ENCODE results near the gene COL6A1.

COL6A1 gene

GRCh38 chr21:46048926-46049889 is 67.6 kb downstream of the COL6A1 start:
- no peak overlapping the region for H2AFZ ChIP-seq (ENCODE audit: low read depth)
- H3K27me3 ChIP-seq (ENCODE audit: insufficient read depth, low read depth), result peaks cover 60% of the 10 kb centered on the region
- no peaks in the 10 kb centered on the region for H3K79me2 ChIP-seq (ENCODE audit: insufficient read depth, low read depth)
- no peaks in the 10 kb centered on the region for H3K4me1 ChIP-seq (ENCODE audit: low read depth, poor library complexity, severe bottlenecking)
- H3K4me2 ChIP-seq, result no peak overlapping the region
- no peak overlapping the region for H3K27ac ChIP-seq
- no peak overlapping the region for H3K4me3 ChIP-seq (IDR thresholded peaks at IDR 0.05; ENCODE audit: insufficient read depth, low read depth, low read length)
- TF ChIP-seq CTCF (conservative IDR thresholded peaks at IDR 0.05; ENCODE audit: low read depth, low read length), result no peak
- no peaks in the 10 kb centered on the region for H4K20me1 ChIP-seq (ENCODE audit: insufficient read depth)
- no peak overlapping the region for H3K9ac ChIP-seq
- no peaks in the 10 kb centered on the region for H3K36me3 ChIP-seq (ENCODE audit: insufficient read depth)

DNA sequence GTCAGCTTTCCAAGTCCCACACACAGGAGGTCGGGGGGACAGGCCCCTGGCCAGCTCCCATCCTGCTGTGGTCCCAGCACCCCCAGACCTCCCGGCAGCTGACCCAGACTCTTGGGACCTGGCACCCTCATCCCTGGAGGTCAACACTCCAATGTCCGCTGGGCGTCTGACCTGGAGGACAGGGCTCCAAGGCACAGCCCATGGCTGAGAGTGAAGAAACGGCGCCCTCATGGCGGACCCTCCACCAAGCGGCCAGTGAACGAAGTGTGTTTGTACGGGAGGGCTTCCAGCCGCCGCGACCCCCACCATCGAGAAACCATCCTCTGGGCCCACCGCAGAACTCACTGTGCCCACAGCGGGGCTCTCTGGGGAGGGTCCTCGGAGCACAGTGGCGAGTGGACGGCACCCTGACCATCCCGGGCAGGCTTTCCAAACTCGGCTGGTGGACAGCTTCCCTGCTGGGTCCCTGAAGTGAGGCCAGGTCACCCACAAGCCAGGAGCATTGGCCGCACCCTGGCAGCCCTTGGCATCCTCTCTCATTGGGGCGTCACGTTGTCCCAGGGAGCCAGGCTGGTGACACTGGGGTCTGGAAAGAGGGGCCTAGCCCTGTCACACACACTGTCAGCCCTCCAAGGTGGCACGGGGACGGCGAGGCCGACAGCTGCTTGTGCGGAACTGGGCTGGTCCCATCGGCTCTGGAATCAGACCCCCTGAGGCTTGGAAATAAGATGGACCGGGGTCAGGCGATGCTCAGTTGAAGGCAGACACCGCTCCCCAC is 68.5 kb downstream of the COL6A1 start:
- Histone ChIP-seq H3K36me3 (ENCODE audit: insufficient read depth) (no peaks in the 10 kb centered on the region), H3K4me2 (no peak overlapping the region), H3K27ac (no peak overlapping the region), H3K79me2 (ENCODE audit: insufficient read depth, low read depth) (no peaks in the 10 kb centered on the region), H3K27me3 (ENCODE audit: insufficient read depth, low read depth) (peaks cover 52% of the 10 kb centered on the region), H3K4me1 (ENCODE audit: low read depth, poor library complexity, severe bottlenecking) (no peaks in the 10 kb centered on the region), H3K4me3 (IDR thresholded peaks at IDR 0.05; ENCODE audit: insufficient read depth, low read depth, low read length) (no peak overlapping the region), H3K9ac (no peak overlapping the region), H4K20me1 (ENCODE audit: insufficient read depth) (no peaks in the 10 kb centered on the region), H2AFZ (ENCODE audit: low read depth) (no peak overlapping the region)
- TF ChIP-seq CTCF (conservative IDR thresholded peaks at IDR 0.05; ENCODE audit: low read depth, low read length), result no peak

- H3K27ac ChIP-seq, result no peak overlapping the region
- H3K36me3 ChIP-seq (ENCODE audit: insufficient read depth), result no peaks in the 10 kb centered on the region
- no peaks in the 10 kb centered on the region for H3K79me2 ChIP-seq (ENCODE audit: insufficient read depth, low read depth)
- H3K9ac ChIP-seq, result no peak overlapping the region
- TF ChIP-seq CTCF (conservative IDR thresholded peaks at IDR 0.05; ENCODE audit: low read depth, low read length), result no peak
- H3K4me3 ChIP-seq (IDR thresholded peaks at IDR 0.05; ENCODE audit: insufficient read depth, low read depth, low read length), result no peak overlapping the region
- H3K27me3 ChIP-seq (ENCODE audit: insufficient read depth, low read depth), result peaks cover 45% of the 10 kb centered on the region
- no peaks in the 10 kb centered on the region for H3K4me1 ChIP-seq (ENCODE audit: low read depth, poor library complexity, severe bottlenecking)
- H3K4me2 ChIP-seq, result no peak overlapping the region
- no peaks in the 10 kb centered on the region for H4K20me1 ChIP-seq (ENCODE audit: insufficient read depth)
- H2AFZ ChIP-seq (ENCODE audit: low read depth), result no peak overlapping the region
Observed at GRCh38 chr21:46050668-46051378, 69.3 kb downstream of the COL6A1 start.

DNA sequence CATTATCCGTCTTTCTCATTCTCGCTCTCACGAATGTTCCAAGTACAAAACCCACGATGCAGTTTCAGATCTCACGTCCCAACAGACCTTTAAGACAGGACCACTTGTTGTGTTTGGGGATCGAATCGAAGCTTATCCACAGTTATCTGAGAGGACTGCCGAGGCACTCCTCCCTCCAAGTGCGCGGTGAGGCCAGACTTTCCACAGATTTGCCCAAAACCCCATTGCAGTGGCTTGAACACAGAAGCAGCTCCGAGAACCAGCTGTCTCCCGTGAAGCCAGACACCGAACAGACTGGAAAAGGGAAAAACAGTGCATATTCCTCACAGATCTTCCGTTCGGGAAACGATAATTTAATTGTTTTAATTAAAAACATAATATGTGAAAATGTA is 69.8 kb downstream of the COL6A1 start:
- H3K36me3 ChIP-seq (ENCODE audit: insufficient read depth), result no peaks in the 10 kb centered on the region
- no peak overlapping the region for H3K4me2 ChIP-seq
- H3K4me3 ChIP-seq (IDR thresholded peaks at IDR 0.05; ENCODE audit: insufficient read depth, low read depth, low read length), result no peak overlapping the region
- H3K27me3 ChIP-seq (ENCODE audit: insufficient read depth, low read depth), result peaks cover 42% of the 10 kb centered on the region
- no peaks in the 10 kb centered on the region for H4K20me1 ChIP-seq (ENCODE audit: insufficient read depth)
- no peaks in the 10 kb centered on the region for H3K79me2 ChIP-seq (ENCODE audit: insufficient read depth, low read depth)
- no peak overlapping the region for H3K27ac ChIP-seq
- no peak overlapping the region for H3K9ac ChIP-seq
- H2AFZ ChIP-seq (ENCODE audit: low read depth), result no peak overlapping the region
- H3K4me1 ChIP-seq (ENCODE audit: low read depth, poor library complexity, severe bottlenecking), result no peaks in the 10 kb centered on the region
- no peak for TF ChIP-seq CTCF (conservative IDR thresholded peaks at IDR 0.05; ENCODE audit: low read depth, low read length)

Data from KMS-11 (cell line).